Esophagus squamous epithelium (tissue), 5 donors: ENCODE results near the gene NDUFA6. TPM values are rescaled to one million over a fixed set of nuclear protein-coding genes. Genes with fewer than 3 reads are reported as not detected.

ENCODE experiments used
- DNase-seq: peaks from one replicate; lab custom pipeline; 2025; lab: John Stamatoyannopoulos, UW
- H3K27ac ChIP-seq, 4 donors: fragments of 200-600 bp; sonication (generic); one replicate each; pipeline ENCODE4 v1.5.1; 2016 to 2019; ENCODE audit warnings: mild to moderate bottlenecking in 1 of 4
- H3K27me3 ChIP-seq, 4 donors: fragments of 200-600 bp; sonication (generic); 1 replicate in 3 of 4; 2 replicates in 1 of 4; pipeline versions ENCODE4 v1.5.1 to v1.6.0; 2017 to 2021; ENCODE audit warnings: antibody characterized with exemption in 1 of 4
- H3K36me3 ChIP-seq, 3 donors: fragments of 200-600 bp; sonication (generic); one replicate each; pipeline ENCODE4 v1.5.1; 2016 to 2019
- H3K4me1 ChIP-seq, 3 donors: fragments of 200-600 bp; sonication (generic); one replicate each; pipeline ENCODE4 v1.5.1; 2017 to 2019
- H3K4me3 ChIP-seq, 4 donors: fragments of 200-600 bp; sonication (generic); 1 replicate in 3 of 4; 2 replicates in 1 of 4; pipeline ENCODE4 v1.5.1; 2016 to 2019; ENCODE audit warnings: mild to moderate bottlenecking in 2 of 4, moderate library complexity in 1 of 4
- H3K9me3 ChIP-seq, 3 donors: fragments of 200-600 bp; sonication (generic); one replicate each; pipeline ENCODE4 v1.5.1; 2016 to 2019
- CTCF ChIP-seq, 6 experiments: fragments of 450-650 bp in 4 of 6; fragments of 200-600 bp in 2 of 6; sonication (generic) in 2 of 6; IDR thresholded peaks; one replicate each; pipeline ENCODE4 v1.5.1; 2016 to 2019; ENCODE audit warnings: antibody characterized with exemption in 6 of 6, mild to moderate bottlenecking in 4 of 6, moderate library complexity in 4 of 6
- POLR2A ChIP-seq, 4 donors: fragments of 450-650 bp; IDR thresholded peaks; one replicate each; pipeline ENCODE4 v1.6.1; 2017; ENCODE audit warnings: antibody characterized with exemption in 4 of 4, mild to moderate bottlenecking in 4 of 4, moderate library complexity in 3 of 4
- WGBS, 2 donors: methylation state at CpG; one replicate each; pipeline ENCODE4 v1.1.5; 2018; 5-methylcytosine and 5-hydroxymethylcytosine counted together
- intact Hi-C: fragments of 100-400 bp; cut with DNase I; formaldehyde crosslinking; loops from one replicate; pipeline ENCODE4 v1.15.0; 2022
- total RNA-seq, 4 donors: library from RNA; depleted of rRNA; stranded (reverse); fragments of >200 nt; gene quantifications; one replicate each; pipeline ENCODE4 v1.1.0, GENCODE V29; 2016
- donor health status: DM: yes; HTN: yes; CAD: no.

NDUFA6 gene
- total RNA-seq, 4 donors from 2014 or later = 65.0 to 72.4 (median 67.1) TPM

GRCh38 chr22:42060489-42060888, 30.1 kb downstream of the NDUFA6 start:
- no peak for DNase-seq
- no peak overlapping the region for H3K27ac ChIP-seq
- TF ChIP-seq POLR2A (IDR thresholded peaks at IDR 0.05) (no peak), CTCF (IDR thresholded peaks at IDR 0.05) (no peak)
- no peaks in the 10 kb centered on the region for H3K4me1 ChIP-seq
- intact Hi-C loops = no loop called here
- no peaks in the 10 kb centered on the region for H3K27me3 ChIP-seq
- H3K36me3 ChIP-seq = peaks cover 14 to 76% (median 25%) of the 10 kb centered on the region in 3 donors
- WGBS, 2 donors = 80 to 95% methylated on average over 1 to 3 of the region's 5 CpGs
- no peak overlapping the region for H3K4me3 ChIP-seq
- H3K9me3 ChIP-seq = peaks cover 0 to 13% (median 7%) of the 10 kb centered on the region in 3 donors

GRCh38 chr22:42056757-42057511, 33.6 kb downstream of the NDUFA6 start:
- no peaks in the 10 kb centered on the region for H3K27me3 ChIP-seq
- peaks cover 8 to 41% (median 13%) of the 10 kb centered on the region in 3 donors for H3K36me3 ChIP-seq
- H3K4me1 ChIP-seq = no peaks in the 10 kb centered on the region
- no peak overlapping the region for H3K27ac ChIP-seq
- intact Hi-C loops = no loop called here
- H3K9me3 ChIP-seq = peaks cover 0 to 13% (median 7%) of the 10 kb centered on the region in 3 donors
- WGBS, 2 donors = 100% methylated on average over 1 of the region's 1 CpG
- DNase-seq = no peak
- TF ChIP-seq CTCF (IDR thresholded peaks at IDR 0.05) (no peak), POLR2A (IDR thresholded peaks at IDR 0.05) (no peak)
- no peak overlapping the region for H3K4me3 ChIP-seq

- no peak for DNase-seq
- H3K4me1 ChIP-seq = no peaks in the 10 kb centered on the region
- no peak overlapping the region for H3K4me3 ChIP-seq
- no peaks in the 10 kb centered on the region for H3K36me3 ChIP-seq
- H3K9me3 ChIP-seq = peaks cover 0 to 13% (median 7%) of the 10 kb centered on the region in 3 donors
- intact Hi-C loops = no loop called here
- TF ChIP-seq POLR2A (IDR thresholded peaks at IDR 0.05) = no peak
- TF ChIP-seq CTCF (IDR thresholded peaks at IDR 0.05) = no peak
- H3K27ac ChIP-seq = no peak overlapping the region
- no peaks in the 10 kb centered on the region for H3K27me3 ChIP-seq
- 62 to 81% methylated on average over 3 of the region's 3 CpGs for whole genome bisulfite sequencing, 2 donors
Measured at GRCh38 chr22:42052765-42053164, 37.8 kb downstream of the NDUFA6 start.

- H3K9me3 ChIP-seq = no peaks in the 10 kb centered on the region
- H3K4me3 ChIP-seq = no peak overlapping the region
- no peaks in the 10 kb centered on the region for H3K27me3 ChIP-seq
- no peak overlapping the region for H3K27ac ChIP-seq
- intact Hi-C loops = no loop called here
- no peaks in the 10 kb centered on the region for H3K36me3 ChIP-seq
- WGBS, 2 donors = 63 to 70% methylated on average over 2 of the region's 2 CpGs
- TF ChIP-seq CTCF (IDR thresholded peaks at IDR 0.05) (no peak), POLR2A (IDR thresholded peaks at IDR 0.05) (no peak)
- no peaks in the 10 kb centered on the region for H3K4me1 ChIP-seq
- DNase-seq = no peak
Measured at GRCh38 chr22:42050641-42051180, 39.9 kb downstream of the NDUFA6 start.

- H3K27ac ChIP-seq = no peak overlapping the region
- H3K4me3 ChIP-seq = no peak overlapping the region
- no peaks in the 10 kb centered on the region for H3K27me3 ChIP-seq
- H3K4me1 ChIP-seq = no peaks in the 10 kb centered on the region
- DNase-seq = no peak
- H3K36me3 ChIP-seq = no peaks in the 10 kb centered on the region
- TF ChIP-seq CTCF (IDR thresholded peaks at IDR 0.05) = no peak
- intact Hi-C loops = no loop called here
- H3K9me3 ChIP-seq = peaks cover 0 to 14% (median 7%) of the 10 kb centered on the region in 3 donors
Measured at GRCh38 chr22:42041784-42042183, 48.8 kb downstream of the NDUFA6 start.
